ENCODE results near the gene LRP6. TPM values are rescaled to one million over a fixed set of nuclear protein-coding genes. Genes with fewer than 3 reads are reported as not detected.

The LRP6 gene
- total RNA-seq, 1 donor from 2014 or later = 40.9 TPM

GRCh38 chr12:12191008-12191407 lies 75.8 kb downstream of the LRP6 start:
- no peaks in the 10 kb centered on the region for H3K36me3 ChIP-seq (ENCODE audit: insufficient read depth, low read length)
- H3K79me2 ChIP-seq (ENCODE audit: insufficient read depth, low read length) = peaks cover 22% of the 10 kb centered on the region
- TF ChIP-seq EZH2 (IDR thresholded peaks at IDR 0.05; ENCODE audit: insufficient read depth, low read length) (no peak), CTCF (IDR thresholded peaks at IDR 0.05; ENCODE audit: insufficient read depth, low read depth, low read length) (no peak)
- H3K4me3 ChIP-seq (ENCODE audit: insufficient read depth, low read depth, low read length) = no peak overlapping the region
- Mint-ChIP-seq H3K4me3 (ENCODE audit: unreplicated experiment) (no peak overlapping the region), H3K27me3 (ENCODE audit: low read depth, unreplicated experiment) (no peaks in the 10 kb centered on the region), H3K36me3 (ENCODE audit: low read depth, unreplicated experiment) (peaks cover 11% of the 10 kb centered on the region), H3K9me3 (ENCODE audit: unreplicated experiment) (peaks cover 2% of the 10 kb centered on the region), H3K27ac (ENCODE audit: unreplicated experiment) (no peak overlapping the region), H3K4me1 (ENCODE audit: low read depth, unreplicated experiment) (peaks cover 30% of the 10 kb centered on the region)
- no peak overlapping the region for H3K9ac ChIP-seq (ENCODE audit: low read length)
- H3K9me3 ChIP-seq (ENCODE audit: insufficient read depth, low read depth, low read length) = no peaks in the 10 kb centered on the region
- DNase-seq (ENCODE audit: low read depth) (peak; percentile 44), FAIRE-seq (no peak)
- H2AFZ ChIP-seq (ENCODE audit: low read depth, low read length) = no peak overlapping the region
- no peak overlapping the region for H3K27ac ChIP-seq (ENCODE audit: low read depth, low read length)
- no peaks in the 10 kb centered on the region for H3K27me3 ChIP-seq (ENCODE audit: insufficient read depth, low read length)
- H3K4me2 ChIP-seq (ENCODE audit: low read length) = peak overlapping the region; percentile 36
- H4K20me1 ChIP-seq (ENCODE audit: insufficient read depth, low read length) = peaks cover 13% of the 10 kb centered on the region
- H3K4me1 ChIP-seq (ENCODE audit: insufficient read depth, low read length) = peaks cover 8% of the 10 kb centered on the region

- Histone ChIP-seq H3K4me1 (ENCODE audit: insufficient read depth, low read length) (peaks cover 8% of the 10 kb centered on the region), H3K9ac (ENCODE audit: low read length) (no peak overlapping the region), H3K9me3 (ENCODE audit: insufficient read depth, low read depth, low read length) (no peaks in the 10 kb centered on the region), H3K27ac (ENCODE audit: low read depth, low read length) (no peak overlapping the region), H3K79me2 (ENCODE audit: insufficient read depth, low read length) (peaks cover 22% of the 10 kb centered on the region), H3K36me3 (ENCODE audit: insufficient read depth, low read length) (no peaks in the 10 kb centered on the region), H3K27me3 (ENCODE audit: insufficient read depth, low read length) (no peaks in the 10 kb centered on the region), H3K4me3 (ENCODE audit: insufficient read depth, low read depth, low read length) (no peak overlapping the region), H2AFZ (ENCODE audit: low read depth, low read length) (no peak overlapping the region), H4K20me1 (ENCODE audit: insufficient read depth, low read length) (peaks cover 13% of the 10 kb centered on the region), H3K4me2 (ENCODE audit: low read length) (peak overlapping the region; percentile 36)
- DNase-seq (ENCODE audit: low read depth) (no peak), FAIRE-seq (no peak)
- no peak overlapping the region for H3K27ac Mint-ChIP-seq (ENCODE audit: unreplicated experiment)
- H3K4me1 Mint-ChIP-seq (ENCODE audit: low read depth, unreplicated experiment) = peaks cover 28% of the 10 kb centered on the region
- no peaks in the 10 kb centered on the region for H3K27me3 Mint-ChIP-seq (ENCODE audit: low read depth, unreplicated experiment)
- TF ChIP-seq CTCF (IDR thresholded peaks at IDR 0.05; ENCODE audit: insufficient read depth, low read depth, low read length) (no peak), EZH2 (IDR thresholded peaks at IDR 0.05; ENCODE audit: insufficient read depth, low read length) (no peak)
- no peak overlapping the region for H3K4me3 Mint-ChIP-seq (ENCODE audit: unreplicated experiment)
- no peaks in the 10 kb centered on the region for H3K9me3 Mint-ChIP-seq (ENCODE audit: unreplicated experiment)
- peaks cover 5% of the 10 kb centered on the region for H3K36me3 Mint-ChIP-seq (ENCODE audit: low read depth, unreplicated experiment)
Observed at GRCh38 chr12:12190087-12190809, 76.6 kb downstream of the LRP6 start.

- H4K20me1 ChIP-seq (ENCODE audit: insufficient read depth, low read length) = peaks cover 8% of the 10 kb centered on the region
- FAIRE-seq (no peak), DNase-seq (ENCODE audit: low read depth) (no peak)
- H2AFZ ChIP-seq (ENCODE audit: low read depth, low read length) = no peak overlapping the region
- Mint-ChIP-seq H3K27me3 (ENCODE audit: low read depth, unreplicated experiment) (no peaks in the 10 kb centered on the region), H3K4me3 (ENCODE audit: unreplicated experiment) (no peak overlapping the region), H3K4me1 (ENCODE audit: low read depth, unreplicated experiment) (peaks cover 24% of the 10 kb centered on the region), H3K36me3 (ENCODE audit: low read depth, unreplicated experiment) (peaks cover 7% of the 10 kb centered on the region), H3K27ac (ENCODE audit: unreplicated experiment) (no peak overlapping the region), H3K9me3 (ENCODE audit: unreplicated experiment) (no peaks in the 10 kb centered on the region)
- no peak overlapping the region for H3K4me3 ChIP-seq (ENCODE audit: insufficient read depth, low read depth, low read length)
- H3K79me2 ChIP-seq (ENCODE audit: insufficient read depth, low read length) = peaks cover 12% of the 10 kb centered on the region
- TF ChIP-seq CTCF (IDR thresholded peaks at IDR 0.05; ENCODE audit: insufficient read depth, low read depth, low read length) (no peak), EZH2 (IDR thresholded peaks at IDR 0.05; ENCODE audit: insufficient read depth, low read length) (no peak)
- peaks cover 1% of the 10 kb centered on the region for H3K36me3 ChIP-seq (ENCODE audit: insufficient read depth, low read length)
- no peaks in the 10 kb centered on the region for H3K9me3 ChIP-seq (ENCODE audit: insufficient read depth, low read depth, low read length)
- H3K9ac ChIP-seq (ENCODE audit: low read length) = no peak overlapping the region
- H3K27me3 ChIP-seq (ENCODE audit: insufficient read depth, low read length) = no peaks in the 10 kb centered on the region
- no peak overlapping the region for H3K4me2 ChIP-seq (ENCODE audit: low read length)
- H3K4me1 ChIP-seq (ENCODE audit: insufficient read depth, low read length) = peaks cover 19% of the 10 kb centered on the region
- no peak overlapping the region for H3K27ac ChIP-seq (ENCODE audit: low read depth, low read length)
Observed at GRCh38 chr12:12185414-12185813, 81.4 kb downstream of the LRP6 start.

All from astrocyte (in vitro differentiated cells and primary cell).